Erythroblast (primary cell): ENCODE results near the gene SS18L1.

Experiments used
- GATA1 ChIP-seq: IDR thresholded peaks from 2 replicates; pipeline ENCODE4 v1.6.1; 2011; ENCODE audit warnings: low read depth, mild to moderate bottlenecking, control low read depth, low read length, moderate library complexity
- POLR2A ChIP-seq: IDR thresholded peaks from 2 replicates; pipeline ENCODE4 v1.6.1; 2011; ENCODE audit warnings: mild to moderate bottlenecking, low read length

DNA sequence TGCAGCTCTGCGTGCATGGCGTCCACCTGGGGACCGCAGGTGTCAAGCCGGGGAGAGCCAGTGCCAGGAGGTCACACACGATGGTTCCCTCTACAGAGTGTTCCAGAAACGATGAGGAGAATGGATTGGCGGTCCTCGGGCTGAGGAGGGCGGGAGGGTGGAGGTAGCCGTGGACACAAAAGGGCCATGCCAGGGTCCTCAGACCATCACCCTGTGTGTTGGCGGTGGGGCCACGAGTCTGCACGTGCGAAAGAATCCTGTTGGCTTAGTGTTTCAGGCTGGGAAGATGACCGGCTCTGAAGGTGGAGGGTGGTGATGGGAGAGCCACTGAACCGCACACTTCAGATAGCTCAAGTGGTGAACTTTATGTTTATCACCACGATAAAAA is 62.8 kb downstream of the SS18L1 start:
- TF ChIP-seq POLR2A (no peak), GATA1 (no peak)
